ENCODE data around the gene CAB39. TPM values are rescaled to one million over a fixed set of nuclear protein-coding genes. Genes with fewer than 3 reads are reported as not detected.
A peak's percentile ranks its signal among the peaks of the same experiment; 100 is the strongest.

The CAB39 gene
- total and polyA plus RNA-seq, 7 donors, result 60.2 to 128 (median 72.2) TPM

- Histone ChIP-seq H3K9me3 (no peaks in the 10 kb centered on the region), H3K27ac (no peak overlapping the region), H3K36me3 (no peaks in the 10 kb centered on the region), H3K4me1 (peaks cover 0 to 45% (median 30%) of the 10 kb centered on the region in 4 donors), H3K27me3 (no peaks in the 10 kb centered on the region), H3K4me3 (no peak overlapping the region)
- DNase-seq, result no peak
- WGBS, 2 donors, result 94 to 96% methylated on average over 5 of the region's 5 CpGs
- no peak for TF ChIP-seq POLR2AphosphoS5 (IDR thresholded peaks at IDR 0.05)
- no peak for TF ChIP-seq POLR2A (IDR thresholded peaks at IDR 0.05)
- TF ChIP-seq EP300 (IDR thresholded peaks at IDR 0.05), result no peak
- TF ChIP-seq CTCF (IDR thresholded peaks at IDR 0.05), result no peak
- intact Hi-C loops (cut with DNase I), result no loop called here
Measured at GRCh38 chr2:230783101-230783500, 70.5 kb downstream of the CAB39 start.

GRCh38 chr2:230784795-230785194, 72.2 kb downstream of the CAB39 start:
- TF ChIP-seq POLR2A (IDR thresholded peaks at IDR 0.05) (no peak), EP300 (IDR thresholded peaks at IDR 0.05) (no peak), POLR2AphosphoS5 (IDR thresholded peaks at IDR 0.05) (no peak), CTCF (IDR thresholded peaks at IDR 0.05) (no peak)
- Histone ChIP-seq H3K9me3 (peaks cover 0 to 9% (median 0%) of the 10 kb centered on the region in 4 donors), H3K36me3 (no peaks in the 10 kb centered on the region), H3K27me3 (no peaks in the 10 kb centered on the region), H3K4me3 (no peak overlapping the region), H3K27ac (peak overlapping the region in 3 of 4 donors; percentile 49 to 50 (median 50)), H3K4me1 (peaks cover 0 to 28% (median 15%) of the 10 kb centered on the region in 4 donors)
- 88 to 89% methylated on average over 4 of the region's 4 CpGs for WGBS, 2 donors
- intact Hi-C loops (cut with DNase I), result no loop called here
- DNase-seq, result no peak

- Histone ChIP-seq H3K27ac (peak overlapping the region in 3 of 4 donors; percentile 49 to 50 (median 50)), H3K36me3 (no peaks in the 10 kb centered on the region), H3K27me3 (no peaks in the 10 kb centered on the region), H3K4me3 (no peak overlapping the region), H3K9me3 (peaks cover 0 to 9% (median 0%) of the 10 kb centered on the region in 4 donors), H3K4me1 (peaks cover 0 to 27% (median 16%) of the 10 kb centered on the region in 4 donors)
- no peak for TF ChIP-seq POLR2A (IDR thresholded peaks at IDR 0.05)
- no peak for TF ChIP-seq CTCF (IDR thresholded peaks at IDR 0.05)
- no peak for TF ChIP-seq EP300 (IDR thresholded peaks at IDR 0.05)
- TF ChIP-seq POLR2AphosphoS5 (IDR thresholded peaks at IDR 0.05), result no peak
- intact Hi-C loops (cut with DNase I), result no loop called here
- WGBS, 2 donors, result 97% methylated on average over 6 of the region's 6 CpGs
- no peak for DNase-seq
Measured at GRCh38 chr2:230785346-230785745, 72.7 kb downstream of the CAB39 start.

GRCh38 chr2:230787101-230787500, 74.5 kb downstream of the CAB39 start:
- peaks cover 0 to 5% (median 0%) of the 10 kb centered on the region in 4 donors for H3K36me3 ChIP-seq
- no peak overlapping the region for H3K27ac ChIP-seq
- TF ChIP-seq EP300 (IDR thresholded peaks at IDR 0.05) (no peak), POLR2AphosphoS5 (IDR thresholded peaks at IDR 0.05) (no peak), POLR2A (IDR thresholded peaks at IDR 0.05) (no peak), CTCF (IDR thresholded peaks at IDR 0.05) (no peak)
- DNase-seq, result no peak
- H3K27me3 ChIP-seq, result no peaks in the 10 kb centered on the region
- WGBS, 2 donors, result 98 to 99% methylated on average over 2 of the region's 2 CpGs
- no peak overlapping the region for H3K4me3 ChIP-seq
- peaks cover 0 to 32% (median 23%) of the 10 kb centered on the region in 4 donors for H3K4me1 ChIP-seq
- intact Hi-C loops (cut with DNase I), result no loop called here
- H3K9me3 ChIP-seq, result peaks cover 0 to 9% (median 0%) of the 10 kb centered on the region in 4 donors
